Stimulated activated CD4-positive, alpha-beta T cell treated with anti-CD3 and anti-CD28 coated beads, Interleukin-4, amount 100 ng/mL, for 4 hours (primary cell): ENCODE data around the gene KLHL6.
A peak's percentile ranks its signal among the peaks of the same experiment; 100 is the strongest.

ENCODE experiments used
- DNase-seq, 2 experiments: peaks; one replicate each; pipeline ENCODE4 v3.0.0-alpha.2; 2020

The KLHL6 gene

GRCh38 chr3:183560607-183561006 is 5.1 kb upstream of the KLHL6 start:
- DNase-seq = peak in 1 of 2 experiments; percentile 10

DNA sequence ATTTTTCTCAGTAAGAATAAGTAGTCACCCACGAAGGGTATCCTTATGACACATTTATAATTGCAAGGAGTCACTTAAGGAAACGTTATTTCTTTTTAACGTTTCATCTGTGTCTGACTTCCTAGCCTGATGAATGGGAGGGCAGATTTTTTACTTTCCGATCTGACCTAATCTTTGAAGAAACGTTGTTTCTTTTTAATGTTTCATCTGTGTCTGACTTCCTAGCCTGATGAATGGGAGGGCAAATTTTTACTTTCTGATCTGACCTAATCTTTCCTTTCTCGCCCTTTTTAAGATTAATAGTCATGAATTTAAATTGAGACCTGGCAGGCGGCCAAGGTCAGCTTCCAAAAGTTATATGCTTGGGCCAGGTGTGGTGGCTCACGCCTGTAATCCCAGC is 3.0 kb upstream of the KLHL6 start:
- DNase-seq = no peak

DNA sequence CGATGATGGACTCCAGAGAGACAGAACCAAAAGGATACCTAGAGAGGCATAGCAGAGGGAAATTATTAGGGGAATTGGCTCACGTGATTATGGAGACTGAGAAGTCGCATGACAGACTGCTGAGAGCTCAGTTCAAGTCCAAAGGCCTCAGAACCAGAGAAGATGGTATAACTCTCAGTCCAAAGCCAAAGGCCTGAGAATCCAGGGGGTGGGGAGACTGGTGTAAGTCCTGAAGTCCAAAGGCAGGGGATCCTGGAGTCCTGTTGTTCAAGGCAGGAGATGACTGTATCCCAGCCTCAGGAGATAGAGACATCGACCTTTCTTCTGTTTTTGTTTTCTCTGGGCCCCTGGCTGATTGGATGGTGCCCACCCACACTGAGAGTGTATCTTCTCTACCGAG is 1.2 kb upstream of the KLHL6 start:
- DNase-seq = no peak

- no peak for DNase-seq
Measured at GRCh38 chr3:183554377-183554776, 1.1 kb downstream of the KLHL6 start.

DNA sequence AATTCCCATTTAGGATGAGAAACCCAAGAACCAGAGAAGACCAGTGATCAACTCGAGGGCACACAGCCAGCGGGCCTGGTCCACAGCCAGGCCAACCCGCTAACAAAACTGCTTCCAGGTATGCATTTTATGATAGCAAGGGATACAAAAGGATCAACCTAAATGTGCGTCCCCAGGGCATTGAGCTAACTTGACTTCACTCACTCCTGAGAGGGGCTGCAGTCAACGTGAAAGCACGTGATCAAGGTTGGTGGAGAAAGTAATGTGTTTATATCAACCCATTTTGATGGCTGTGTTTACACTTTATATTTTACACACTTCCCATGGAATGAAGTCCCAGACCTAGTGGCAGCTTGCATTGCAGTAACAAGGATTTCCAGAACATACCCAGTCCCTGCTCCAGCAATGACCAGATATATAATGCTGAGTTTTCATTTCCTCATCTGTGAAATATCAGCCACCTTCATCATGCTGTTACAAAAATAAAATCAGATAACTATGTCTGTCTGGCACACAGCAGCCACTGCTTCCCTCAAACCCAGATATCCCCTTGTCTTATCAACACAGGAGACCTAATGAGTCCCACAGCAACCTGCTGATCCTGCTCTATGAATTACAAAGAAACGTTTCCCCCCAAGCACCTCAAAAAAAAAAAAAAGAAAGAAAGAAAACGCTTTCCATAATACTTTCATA is 2.0 kb downstream of the KLHL6 start:
- no peak for DNase-seq

- DNase-seq = peak; percentile 21 to 30
Measured at GRCh38 chr3:183551930-183552329, 3.6 kb downstream of the KLHL6 start.

GRCh38 chr3:183548262-183548769 is 7.2 kb downstream of the KLHL6 start:
- no peak for DNase-seq

- no peak for DNase-seq
Measured at GRCh38 chr3:183546625-183547024, 8.9 kb downstream of the KLHL6 start.

- no peak for DNase-seq
Measured at GRCh38 chr3:183545708-183546107, 9.8 kb downstream of the KLHL6 start.

GRCh38 chr3:183542355-183542754 is 13.2 kb downstream of the KLHL6 start:
- DNase-seq = no peak

GRCh38 chr3:183541738-183542137 is 13.8 kb downstream of the KLHL6 start:
- no peak for DNase-seq

DNA sequence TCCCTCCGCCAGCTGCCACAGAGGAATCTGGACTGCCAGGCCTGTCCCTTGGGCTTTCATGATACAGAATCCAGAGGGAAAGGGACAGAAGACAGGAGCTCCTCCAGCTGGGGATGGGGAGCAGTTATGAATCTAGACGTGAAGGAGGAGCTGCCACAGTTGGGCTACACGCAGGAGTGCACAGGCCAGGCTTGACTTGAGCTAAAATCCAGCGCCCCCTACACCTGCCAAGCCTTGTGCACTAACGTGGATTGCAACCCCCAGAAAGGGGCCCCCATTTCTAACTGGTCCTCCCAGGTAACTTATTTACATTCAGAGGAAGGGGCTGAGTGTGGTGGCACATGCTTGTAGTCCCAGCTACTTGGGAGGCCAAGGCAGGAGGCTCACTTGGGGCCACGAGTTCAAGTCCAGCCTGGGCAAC is 14.3 kb downstream of the KLHL6 start:
- DNase-seq = no peak

DNA sequence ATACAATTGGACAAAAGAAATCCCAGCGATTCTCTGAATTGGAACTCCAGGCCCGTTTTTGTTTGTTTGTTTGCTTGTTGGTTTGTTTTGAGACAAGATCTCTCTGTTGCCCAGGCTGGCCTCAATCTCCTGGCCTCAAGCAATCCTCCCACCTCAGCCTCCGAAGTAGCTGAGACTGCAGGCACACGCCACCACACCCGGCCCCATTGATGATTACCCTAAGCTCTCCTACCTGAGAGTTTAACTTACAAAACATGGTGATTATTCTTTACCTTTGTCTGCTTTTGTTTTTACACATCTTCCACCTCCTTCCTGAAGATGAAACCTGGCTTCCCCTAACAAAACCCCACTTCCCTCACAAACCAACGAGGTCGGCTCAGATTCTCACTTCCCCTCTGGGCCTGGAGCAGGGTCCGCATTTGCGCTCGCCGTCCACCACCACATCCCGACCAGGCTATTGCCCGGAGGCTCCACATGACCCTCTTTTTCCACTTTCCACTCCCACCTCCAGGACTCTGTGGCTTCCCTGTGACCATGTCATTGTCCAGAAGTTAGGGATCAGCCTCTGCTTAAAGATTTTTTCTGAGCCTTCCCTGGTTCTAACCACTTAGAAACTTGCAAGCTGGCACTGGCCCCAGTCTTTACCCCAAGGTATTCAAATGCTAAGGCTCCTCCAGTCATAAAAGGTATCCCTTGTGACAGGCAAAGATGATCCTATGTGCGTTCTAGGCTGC is 14.8 kb downstream of the KLHL6 start:
- no peak for DNase-seq

DNA sequence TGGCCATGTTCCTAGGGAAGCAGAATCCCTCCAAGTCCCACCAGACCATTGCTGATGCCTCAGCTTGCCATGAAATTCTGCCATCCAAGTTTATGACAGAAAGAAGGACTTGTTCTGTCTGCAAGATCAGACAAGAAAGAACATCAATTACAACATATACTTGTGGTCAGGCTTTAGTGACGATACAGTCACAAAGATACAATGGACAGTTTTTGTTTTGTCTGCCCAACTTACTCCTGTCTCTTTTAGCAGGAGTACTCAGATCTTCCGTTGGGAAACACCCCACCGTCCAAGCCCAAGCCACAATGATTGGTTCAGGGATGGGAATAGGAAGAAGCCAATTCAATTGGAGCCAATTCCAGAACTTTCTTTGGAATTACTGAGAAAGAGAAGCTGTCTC is 15.7 kb downstream of the KLHL6 start:
- no peak for DNase-seq

DNA sequence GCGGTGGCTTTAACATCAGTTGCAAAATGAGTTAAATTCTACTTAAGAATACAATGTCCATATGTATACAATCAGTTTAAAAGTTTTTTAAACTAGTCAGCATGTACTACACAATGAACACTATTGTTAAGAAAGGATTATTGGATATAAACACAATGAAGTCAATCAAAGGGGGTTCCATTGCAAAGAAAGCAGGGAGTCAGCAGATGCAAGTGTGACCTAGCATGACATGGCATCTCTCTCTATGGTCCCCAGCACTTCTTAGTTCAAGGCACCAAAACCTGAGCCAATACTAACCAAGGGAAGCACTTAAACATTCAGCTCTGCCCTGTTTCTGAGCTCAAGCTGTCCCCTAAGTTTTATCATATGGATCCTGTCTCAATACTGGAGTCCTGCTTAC is 17.0 kb downstream of the KLHL6 start:
- no peak for DNase-seq

GRCh38 chr3:183537295-183537730 is 18.2 kb downstream of the KLHL6 start:
- no peak for DNase-seq

DNA sequence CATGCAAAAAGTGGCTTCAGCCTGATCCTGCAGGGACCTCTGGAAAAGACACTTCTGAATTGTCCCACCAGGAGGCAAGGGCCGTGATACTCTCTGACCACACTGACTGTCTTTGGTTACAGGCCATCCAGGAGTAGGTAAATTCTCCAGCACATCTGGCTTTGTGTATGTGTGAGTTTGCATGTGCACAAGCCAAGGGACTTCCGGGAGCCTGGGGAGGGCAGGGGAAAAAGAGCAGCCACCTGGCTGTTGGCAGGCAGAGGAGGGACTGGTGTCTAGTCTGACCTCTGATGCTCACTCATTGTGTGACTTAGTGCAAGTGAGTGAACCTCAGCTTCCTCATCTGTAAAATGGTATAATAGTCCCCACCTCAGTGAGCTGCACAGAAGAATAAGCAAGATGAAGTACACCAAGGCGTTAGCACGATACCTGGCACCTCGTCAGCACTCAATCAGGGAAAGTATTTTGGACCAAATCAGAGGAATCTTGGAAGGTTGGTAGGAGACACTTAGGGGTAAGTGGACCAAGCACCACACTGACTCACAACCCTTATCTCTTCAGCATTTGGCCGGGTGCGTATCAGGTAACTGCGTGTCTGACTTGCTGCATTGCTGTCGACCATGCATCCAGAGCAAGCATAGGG is 19.1 kb downstream of the KLHL6 start:
- DNase-seq = no peak

DNA sequence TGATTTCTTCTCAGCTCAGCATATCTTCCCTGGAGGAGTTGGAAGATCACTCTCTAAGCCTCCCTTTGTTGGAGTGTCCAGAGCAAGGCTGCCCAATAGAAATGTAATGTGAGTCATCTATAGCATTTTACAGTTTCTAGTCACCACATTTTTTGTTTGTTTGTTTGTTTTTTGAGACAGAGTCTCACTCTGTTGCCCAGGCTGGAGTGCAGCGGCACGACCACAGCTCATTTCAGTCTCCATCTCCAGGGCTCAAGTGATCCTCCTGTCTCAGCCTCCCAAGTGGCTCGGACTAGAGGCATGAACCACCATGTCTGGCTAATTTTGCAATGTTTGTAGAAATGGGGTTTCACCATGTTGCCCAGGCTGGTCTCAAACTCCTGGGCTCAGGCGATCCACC is 21.3 kb downstream of the KLHL6 start:
- DNase-seq = no peak

DNA sequence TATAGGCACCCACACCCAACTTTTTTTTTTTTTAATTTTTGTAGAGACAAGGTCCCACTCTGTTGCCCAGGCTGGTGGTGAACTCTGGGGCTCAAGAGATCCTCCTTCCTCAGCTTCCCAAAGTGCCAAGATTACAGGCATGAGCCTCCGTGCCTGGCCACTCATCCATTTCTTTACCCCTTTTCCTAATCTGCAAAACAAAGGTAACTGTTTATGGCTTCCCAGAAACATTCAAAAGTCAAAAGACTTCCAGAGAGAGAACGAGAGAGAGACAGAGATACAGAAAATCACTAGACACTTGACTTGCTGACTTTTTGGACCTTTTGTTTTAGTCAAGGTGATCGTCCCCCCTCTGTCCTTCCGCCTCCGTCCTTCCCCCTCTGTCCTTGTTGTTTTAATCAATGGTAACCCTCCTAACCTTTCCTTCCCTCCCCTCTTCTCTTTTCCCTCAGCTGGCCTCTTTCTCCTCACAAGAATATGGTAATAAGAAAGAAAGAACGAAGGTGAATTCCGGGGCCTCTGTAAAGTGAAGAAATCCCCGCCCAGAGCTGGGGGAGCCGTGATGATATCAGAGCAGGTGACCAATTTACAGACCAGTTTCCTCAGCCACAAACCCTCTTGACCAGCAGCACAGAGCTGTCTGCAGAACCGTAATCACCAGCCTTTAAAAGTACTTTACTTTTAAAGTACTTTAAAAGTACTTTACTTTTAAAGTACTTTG is 21.9 kb downstream of the KLHL6 start:
- no peak for DNase-seq

GRCh38 chr3:183532620-183533411 is 22.7 kb downstream of the KLHL6 start:
- no peak for DNase-seq

- no peak for DNase-seq
Measured at GRCh38 chr3:183529717-183530116, 25.8 kb downstream of the KLHL6 start.

GRCh38 chr3:183529185-183529584 is 26.3 kb downstream of the KLHL6 start:
- no peak for DNase-seq
